Activated CD4-positive, alpha-beta T cell treated with anti-CD3 and anti-CD28 coated beads, Interleukin-2, amount 50 U/mL, for 24 hours (primary cell): ENCODE measurements around the gene RYR3.
"Not testable (repeated sequence)": the region's sequence is repeated elsewhere in the genome, so short reads cannot be mapped to it uniquely, and the experiment has no call there.

Experiments used
- DNase-seq, 2 donors: peaks; one replicate each; pipeline ENCODE4 v3.0.0-alpha.2; 2020; ENCODE audit warnings: low read depth in 1 of 2, low spot score in 1 of 2

The RYR3 gene

GRCh38 chr15:33569036-33569435 is 258.3 kb downstream of the RYR3 start:
- DNase-seq = no peak

- not testable (repeated sequence) for DNase-seq
Measured at GRCh38 chr15:33577911-33578310, 267.1 kb downstream of the RYR3 start.

GRCh38 chr15:33580526-33580925 is 269.8 kb downstream of the RYR3 start:
- no peak for DNase-seq

- no peak for DNase-seq
Measured at GRCh38 chr15:33581032-33581431, 270.3 kb downstream of the RYR3 start.

GRCh38 chr15:33584797-33585196 is 274.0 kb downstream of the RYR3 start:
- no peak for DNase-seq

- no peak for DNase-seq
Measured at GRCh38 chr15:33586786-33587697, 276.3 kb downstream of the RYR3 start.

- DNase-seq = no peak
Measured at GRCh38 chr15:33587773-33588172, 277.0 kb downstream of the RYR3 start.

- DNase-seq = no peak
Measured at GRCh38 chr15:33592864-33593263, 282.1 kb downstream of the RYR3 start.

- not testable (repeated sequence) for DNase-seq
Measured at GRCh38 chr15:33598382-33598781, 287.6 kb downstream of the RYR3 start.

- DNase-seq = no peak
Measured at GRCh38 chr15:33600212-33600611, 289.4 kb downstream of the RYR3 start.

GRCh38 chr15:33601461-33601860 is 290.7 kb downstream of the RYR3 start:
- DNase-seq = no peak

GRCh38 chr15:33608714-33609113 is 297.9 kb downstream of the RYR3 start:
- DNase-seq = no peak

- no peak for DNase-seq
Measured at GRCh38 chr15:33612721-33613304, 302.0 kb downstream of the RYR3 start.

GRCh38 chr15:33616475-33616874 is 305.7 kb downstream of the RYR3 start:
- no peak for DNase-seq

- DNase-seq = no peak
Measured at GRCh38 chr15:33618350-33618749, 307.6 kb downstream of the RYR3 start.

GRCh38 chr15:33621141-33621540 is 310.4 kb downstream of the RYR3 start:
- no peak for DNase-seq

- no peak for DNase-seq
Measured at GRCh38 chr15:33623010-33623409, 312.2 kb downstream of the RYR3 start.

GRCh38 chr15:33624439-33624838 is 313.7 kb downstream of the RYR3 start:
- DNase-seq = no peak

GRCh38 chr15:33629647-33630046 is 318.9 kb downstream of the RYR3 start:
- no peak for DNase-seq

- no peak for DNase-seq
Measured at GRCh38 chr15:33636234-33636633, 325.5 kb downstream of the RYR3 start.

GRCh38 chr15:33636958-33637357 is 326.2 kb downstream of the RYR3 start:
- DNase-seq = no peak

- DNase-seq = no peak
Measured at GRCh38 chr15:33638453-33638852, 327.7 kb downstream of the RYR3 start.

GRCh38 chr15:33639051-33639450 is 328.3 kb downstream of the RYR3 start:
- no peak for DNase-seq
